ENCODE data around the gene ARHGAP44. TPM values are rescaled to one million over a fixed set of nuclear protein-coding genes. Genes with fewer than 3 reads are reported as not detected.

Gene ARHGAP44
- total RNA-seq, 1 donor from 2014 or later, result 17.5 TPM

DNA sequence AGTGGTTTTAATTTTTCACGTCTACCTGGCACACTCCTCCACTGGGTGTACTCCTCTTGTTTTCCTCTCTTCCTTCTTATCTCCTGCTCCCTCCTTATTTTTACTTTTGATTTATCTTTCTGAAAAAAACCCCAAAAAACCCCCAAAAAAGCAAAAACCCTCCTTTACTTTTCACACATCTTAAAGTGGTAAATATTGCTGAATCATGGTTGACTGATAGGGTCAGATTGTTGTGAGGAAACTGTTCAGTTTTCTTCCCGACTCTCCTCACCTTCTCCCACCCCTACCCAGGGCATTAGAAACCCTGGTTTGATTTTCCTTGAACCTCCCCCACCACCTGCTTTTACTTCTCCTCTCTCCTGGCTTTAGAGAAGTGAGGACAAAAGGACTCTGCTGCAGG is 25.4 kb downstream of the ARHGAP44 start:
- peaks cover 2% of the 10 kb centered on the region for H3K4me1 Mint-ChIP-seq (ENCODE audit: low read depth, unreplicated experiment)
- no peak for DNase-seq
- H3K36me3 Mint-ChIP-seq (ENCODE audit: unreplicated experiment), result peaks cover 4% of the 10 kb centered on the region
- no peak overlapping the region for H3K4me3 Mint-ChIP-seq (ENCODE audit: unreplicated experiment)
- peaks cover 2% of the 10 kb centered on the region for H3K9me3 Mint-ChIP-seq (ENCODE audit: unreplicated experiment)
- peaks cover 3% of the 10 kb centered on the region for H3K27me3 Mint-ChIP-seq (ENCODE audit: unreplicated experiment)
- H3K27ac Mint-ChIP-seq (ENCODE audit: unreplicated experiment), result no peak overlapping the region
- TF ChIP-seq, protein P1, sequence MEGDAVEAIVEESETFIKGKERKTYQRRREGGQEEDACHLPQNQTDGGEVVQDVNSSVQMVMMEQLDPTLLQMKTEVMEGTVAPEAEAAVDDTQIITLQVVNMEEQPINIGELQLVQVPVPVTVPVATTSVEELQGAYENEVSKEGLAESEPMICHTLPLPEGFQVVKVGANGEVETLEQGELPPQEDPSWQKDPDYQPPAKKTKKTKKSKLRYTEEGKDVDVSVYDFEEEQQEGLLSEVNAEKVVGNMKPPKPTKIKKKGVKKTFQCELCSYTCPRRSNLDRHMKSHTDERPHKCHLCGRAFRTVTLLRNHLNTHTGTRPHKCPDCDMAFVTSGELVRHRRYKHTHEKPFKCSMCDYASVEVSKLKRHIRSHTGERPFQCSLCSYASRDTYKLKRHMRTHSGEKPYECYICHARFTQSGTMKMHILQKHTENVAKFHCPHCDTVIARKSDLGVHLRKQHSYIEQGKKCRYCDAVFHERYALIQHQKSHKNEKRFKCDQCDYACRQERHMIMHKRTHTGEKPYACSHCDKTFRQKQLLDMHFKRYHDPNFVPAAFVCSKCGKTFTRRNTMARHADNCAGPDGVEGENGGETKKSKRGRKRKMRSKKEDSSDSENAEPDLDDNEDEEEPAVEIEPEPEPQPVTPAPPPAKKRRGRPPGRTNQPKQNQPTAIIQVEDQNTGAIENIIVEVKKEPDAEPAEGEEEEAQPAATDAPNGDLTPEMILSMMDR (IDR thresholded peaks at IDR 0.05; ENCODE audit: partially characterized antibody, unreplicated experiment), result no peak

DNA sequence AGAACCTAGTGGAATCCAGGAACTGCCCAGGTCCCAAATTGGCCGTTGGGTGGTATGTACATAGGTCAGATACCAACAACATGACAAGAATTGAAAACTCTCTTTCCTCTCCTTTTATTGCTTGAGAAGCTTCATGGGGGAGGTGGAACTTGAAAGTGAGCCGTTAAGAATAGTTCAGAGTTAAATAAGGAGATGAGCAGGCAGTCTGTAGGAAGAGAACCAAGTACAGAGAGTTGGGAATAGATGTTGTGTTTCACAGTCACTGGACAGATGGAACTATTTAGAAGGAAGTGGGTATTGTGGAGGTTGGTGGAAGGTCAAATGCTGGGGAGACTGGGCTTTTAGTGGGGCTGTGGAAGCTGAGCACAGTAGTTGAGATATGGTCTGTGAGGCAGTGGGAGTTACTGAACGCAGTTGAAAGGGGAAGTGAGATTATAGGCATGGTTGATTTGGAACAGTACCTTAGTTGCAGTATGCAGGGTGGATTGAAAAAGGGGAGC is 26.4 kb downstream of the ARHGAP44 start:
- Mint-ChIP-seq H3K4me3 (ENCODE audit: unreplicated experiment) (no peak overlapping the region), H3K27ac (ENCODE audit: unreplicated experiment) (no peak overlapping the region), H3K36me3 (ENCODE audit: unreplicated experiment) (no peaks in the 10 kb centered on the region), H3K9me3 (ENCODE audit: unreplicated experiment) (peaks cover 2% of the 10 kb centered on the region), H3K27me3 (ENCODE audit: unreplicated experiment) (peaks cover 3% of the 10 kb centered on the region), H3K4me1 (ENCODE audit: low read depth, unreplicated experiment) (peaks cover 2% of the 10 kb centered on the region)
- no peak for DNase-seq
- TF ChIP-seq, protein P1 (IDR thresholded peaks at IDR 0.05; ENCODE audit: partially characterized antibody, unreplicated experiment), result no peak

DNA sequence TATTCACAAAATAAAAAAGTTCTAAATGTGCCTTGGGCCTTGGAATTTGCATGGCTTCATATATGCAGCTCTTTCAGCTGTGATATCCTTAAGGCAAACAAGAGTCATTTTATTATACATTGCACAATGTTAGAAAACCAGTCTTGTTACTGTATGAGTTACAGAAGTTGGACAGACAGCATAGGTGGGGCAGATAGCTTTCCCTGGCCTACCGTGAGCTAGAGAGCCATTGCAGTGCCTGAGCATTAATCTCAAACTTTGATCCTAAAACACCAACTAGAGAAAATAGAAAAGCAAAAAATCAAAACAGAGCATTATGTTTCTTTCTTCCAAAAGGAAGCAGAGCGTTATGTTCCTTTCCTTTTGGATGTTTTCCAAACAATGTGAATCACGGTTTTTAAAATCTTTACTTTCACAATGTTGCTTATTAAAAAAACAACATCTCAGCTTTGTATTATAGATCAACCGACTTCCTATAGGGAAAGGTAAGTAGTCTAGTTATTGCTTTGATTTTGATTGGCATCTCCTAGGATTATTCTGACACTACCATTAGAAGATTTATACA is 32.2 kb downstream of the ARHGAP44 start:
- TF ChIP-seq, protein P1 (IDR thresholded peaks at IDR 0.05; ENCODE audit: partially characterized antibody, unreplicated experiment), result no peak
- no peaks in the 10 kb centered on the region for H3K36me3 Mint-ChIP-seq (ENCODE audit: unreplicated experiment)
- no peak overlapping the region for H3K4me3 Mint-ChIP-seq (ENCODE audit: unreplicated experiment)
- no peak overlapping the region for H3K27ac Mint-ChIP-seq (ENCODE audit: unreplicated experiment)
- H3K4me1 Mint-ChIP-seq (ENCODE audit: low read depth, unreplicated experiment), result peaks cover 3% of the 10 kb centered on the region
- no peaks in the 10 kb centered on the region for H3K27me3 Mint-ChIP-seq (ENCODE audit: unreplicated experiment)
- DNase-seq, result no peak
- peaks cover 5% of the 10 kb centered on the region for H3K9me3 Mint-ChIP-seq (ENCODE audit: unreplicated experiment)

DNA sequence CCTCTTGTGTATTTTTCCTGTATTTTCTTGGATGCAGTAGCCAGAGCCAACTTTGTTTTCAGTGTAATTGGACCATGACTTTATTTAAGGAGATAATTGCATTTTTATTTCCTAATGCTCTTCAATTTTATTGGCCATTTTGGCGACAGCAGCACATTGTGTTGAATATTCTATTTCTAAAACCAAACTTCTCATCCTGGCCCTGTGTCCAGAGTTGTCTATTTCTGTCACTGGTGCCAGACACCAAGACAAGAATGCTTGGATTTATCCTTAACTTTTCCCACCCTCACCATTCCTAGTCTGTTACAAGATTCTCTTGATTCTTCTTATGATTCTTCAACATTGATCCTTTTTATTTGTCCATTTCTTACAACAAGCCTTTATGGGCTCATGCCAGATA is 37.1 kb downstream of the ARHGAP44 start:
- TF ChIP-seq, protein P1 (IDR thresholded peaks at IDR 0.05; ENCODE audit: partially characterized antibody, unreplicated experiment), result no peak
- H3K27me3 Mint-ChIP-seq (ENCODE audit: unreplicated experiment), result peaks cover 2% of the 10 kb centered on the region
- no peak overlapping the region for H3K4me3 Mint-ChIP-seq (ENCODE audit: unreplicated experiment)
- no peak for DNase-seq
- peaks cover 4% of the 10 kb centered on the region for H3K36me3 Mint-ChIP-seq (ENCODE audit: unreplicated experiment)
- peaks cover 3% of the 10 kb centered on the region for H3K9me3 Mint-ChIP-seq (ENCODE audit: unreplicated experiment)
- H3K4me1 Mint-ChIP-seq (ENCODE audit: low read depth, unreplicated experiment), result peaks cover 3% of the 10 kb centered on the region
- no peak overlapping the region for H3K27ac Mint-ChIP-seq (ENCODE audit: unreplicated experiment)

DNA sequence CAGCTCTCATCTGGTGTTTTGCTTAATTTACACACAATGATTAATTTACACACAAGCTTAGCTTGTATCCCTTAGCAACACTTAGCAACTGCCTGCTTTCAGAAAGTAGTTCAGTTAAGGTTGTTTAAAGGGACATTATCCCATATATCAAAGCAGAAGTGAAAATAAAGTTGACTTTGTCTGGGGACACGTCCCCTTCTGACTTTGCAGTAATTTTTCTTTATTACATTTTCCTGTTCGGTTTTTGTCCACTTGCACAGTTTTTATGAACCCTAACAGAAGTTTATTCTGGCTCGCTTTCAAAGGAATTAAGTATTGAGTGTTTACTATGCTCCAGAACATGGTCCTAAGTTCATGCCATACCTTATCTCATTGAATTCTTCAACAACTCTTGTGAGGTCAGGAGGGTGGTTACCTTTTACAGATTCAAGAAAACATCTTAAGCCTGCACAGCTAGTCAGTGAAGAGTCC is 41.5 kb downstream of the ARHGAP44 start:
- DNase-seq, result no peak
- Mint-ChIP-seq H3K27me3 (ENCODE audit: unreplicated experiment) (peaks cover 2% of the 10 kb centered on the region), H3K9me3 (ENCODE audit: unreplicated experiment) (peaks cover 3% of the 10 kb centered on the region), H3K27ac (ENCODE audit: unreplicated experiment) (no peak overlapping the region), H3K4me1 (ENCODE audit: low read depth, unreplicated experiment) (no peaks in the 10 kb centered on the region), H3K4me3 (ENCODE audit: unreplicated experiment) (no peak overlapping the region), H3K36me3 (ENCODE audit: unreplicated experiment) (peaks cover 11% of the 10 kb centered on the region)
- TF ChIP-seq, protein P1 (IDR thresholded peaks at IDR 0.05; ENCODE audit: partially characterized antibody, unreplicated experiment), result no peak

Data from glutamatergic neuron (in vitro differentiated cells).